ENCODE measurements around the gene KAZN.
A peak's percentile ranks its signal among the peaks of the same experiment; 100 is the strongest.

The KAZN gene

GRCh38 chr1:14650951-14651350, 52.5 kb downstream of the KAZN start:
- H3K27ac Mint-ChIP-seq = no peak overlapping the region
- no peak overlapping the region for H3K4me3 Mint-ChIP-seq
- peaks cover 2% of the 10 kb centered on the region for H3K36me3 Mint-ChIP-seq (ENCODE audit: low read depth)
- TF ChIP-seq, protein P1, sequence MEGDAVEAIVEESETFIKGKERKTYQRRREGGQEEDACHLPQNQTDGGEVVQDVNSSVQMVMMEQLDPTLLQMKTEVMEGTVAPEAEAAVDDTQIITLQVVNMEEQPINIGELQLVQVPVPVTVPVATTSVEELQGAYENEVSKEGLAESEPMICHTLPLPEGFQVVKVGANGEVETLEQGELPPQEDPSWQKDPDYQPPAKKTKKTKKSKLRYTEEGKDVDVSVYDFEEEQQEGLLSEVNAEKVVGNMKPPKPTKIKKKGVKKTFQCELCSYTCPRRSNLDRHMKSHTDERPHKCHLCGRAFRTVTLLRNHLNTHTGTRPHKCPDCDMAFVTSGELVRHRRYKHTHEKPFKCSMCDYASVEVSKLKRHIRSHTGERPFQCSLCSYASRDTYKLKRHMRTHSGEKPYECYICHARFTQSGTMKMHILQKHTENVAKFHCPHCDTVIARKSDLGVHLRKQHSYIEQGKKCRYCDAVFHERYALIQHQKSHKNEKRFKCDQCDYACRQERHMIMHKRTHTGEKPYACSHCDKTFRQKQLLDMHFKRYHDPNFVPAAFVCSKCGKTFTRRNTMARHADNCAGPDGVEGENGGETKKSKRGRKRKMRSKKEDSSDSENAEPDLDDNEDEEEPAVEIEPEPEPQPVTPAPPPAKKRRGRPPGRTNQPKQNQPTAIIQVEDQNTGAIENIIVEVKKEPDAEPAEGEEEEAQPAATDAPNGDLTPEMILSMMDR (IDR thresholded peaks at IDR 0.05) = no peak
- no peak for DNase-seq
- peaks cover 66% of the 10 kb centered on the region for H3K4me1 Mint-ChIP-seq
- H3K27me3 Mint-ChIP-seq (ENCODE audit: low read depth, poor library complexity) = no peaks in the 10 kb centered on the region
- peaks cover 2% of the 10 kb centered on the region for H3K9me3 Mint-ChIP-seq

DNA sequence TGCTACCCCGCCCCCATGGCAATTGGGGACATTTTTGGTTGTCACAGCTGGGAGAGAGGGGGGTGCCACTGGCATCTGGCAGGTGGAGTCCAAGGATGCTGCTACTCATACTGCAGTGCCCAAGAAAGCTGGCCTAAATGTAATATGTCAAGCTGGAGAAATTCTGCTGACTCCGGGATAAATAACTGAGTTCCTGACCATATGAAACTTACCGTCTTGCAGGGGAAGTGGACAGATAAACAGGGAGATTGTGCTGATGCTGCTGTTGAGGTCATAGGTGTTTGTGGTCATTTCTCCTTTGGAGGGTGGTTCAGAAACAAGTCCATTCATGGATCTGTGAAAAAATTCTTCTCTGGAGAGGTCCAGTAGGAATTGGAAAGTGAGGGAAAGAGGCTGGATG, 54.4 kb downstream of the KAZN start:
- TF ChIP-seq, protein P1 (IDR thresholded peaks at IDR 0.05) = no peak
- Mint-ChIP-seq H3K9me3 (no peaks in the 10 kb centered on the region), H3K27me3 (ENCODE audit: low read depth, poor library complexity) (no peaks in the 10 kb centered on the region), H3K4me1 (peaks cover 54% of the 10 kb centered on the region), H3K27ac (no peak overlapping the region), H3K4me3 (no peak overlapping the region), H3K36me3 (ENCODE audit: low read depth) (no peaks in the 10 kb centered on the region)
- DNase-seq = no peak

DNA sequence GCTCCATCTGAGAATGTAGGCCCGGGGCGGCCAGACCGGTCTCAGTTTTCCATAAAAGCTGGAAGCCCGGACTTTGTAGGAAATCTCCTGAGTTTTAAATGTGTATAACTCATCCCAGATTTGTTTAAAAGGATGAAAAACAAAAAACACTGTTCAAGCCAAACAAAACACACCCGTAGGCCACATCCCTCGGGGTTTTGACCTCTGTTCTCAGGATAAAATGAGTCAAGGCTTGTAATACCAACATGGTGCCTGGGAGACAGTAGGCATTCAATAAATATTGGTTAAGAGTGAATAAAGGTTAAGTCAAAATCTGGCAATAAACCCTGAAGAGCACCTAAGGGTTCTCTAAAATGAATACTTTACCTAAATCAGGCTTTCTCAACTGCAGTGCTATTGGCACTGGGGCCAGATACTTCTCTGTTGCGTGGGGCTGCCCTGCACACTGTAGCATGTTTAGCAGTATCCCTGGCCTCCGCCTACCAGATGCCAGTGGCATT, 55.0 kb downstream of the KAZN start:
- DNase-seq = no peak
- Mint-ChIP-seq H3K4me3 (no peak overlapping the region), H3K27me3 (ENCODE audit: low read depth, poor library complexity) (no peaks in the 10 kb centered on the region), H3K4me1 (peaks cover 47% of the 10 kb centered on the region), H3K9me3 (no peaks in the 10 kb centered on the region), H3K27ac (no peak overlapping the region), H3K36me3 (ENCODE audit: low read depth) (no peaks in the 10 kb centered on the region)
- TF ChIP-seq, protein P1 (IDR thresholded peaks at IDR 0.05) = no peak

- Mint-ChIP-seq H3K27ac (no peak overlapping the region), H3K4me3 (no peak overlapping the region), H3K27me3 (ENCODE audit: low read depth, poor library complexity) (no peaks in the 10 kb centered on the region), H3K36me3 (ENCODE audit: low read depth) (no peaks in the 10 kb centered on the region), H3K9me3 (no peaks in the 10 kb centered on the region), H3K4me1 (peaks cover 39% of the 10 kb centered on the region)
- no peak for DNase-seq
- TF ChIP-seq, protein P1 (IDR thresholded peaks at IDR 0.05) = no peak
These were observed 56.1 kb downstream of the KAZN start for GRCh38 chr1:14654554-14654953.

DNA sequence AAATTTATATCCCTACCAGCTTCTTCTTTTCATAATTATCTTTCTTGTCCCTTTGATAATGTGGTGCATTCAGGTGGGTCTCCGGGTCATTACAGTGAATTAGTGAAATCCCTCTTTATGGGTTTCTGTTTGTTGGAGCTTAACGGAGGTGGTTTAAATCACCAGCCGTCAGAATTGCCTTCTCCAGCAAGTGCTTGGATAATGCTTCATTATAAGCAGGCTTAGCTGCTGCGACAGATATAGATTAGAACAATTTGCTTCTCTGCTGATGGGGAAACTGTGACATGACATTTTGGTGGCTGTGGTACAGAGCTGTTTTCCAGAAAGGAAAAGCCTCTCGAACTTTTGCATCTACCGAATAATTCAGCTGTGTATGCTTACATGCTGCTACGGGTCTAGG, 56.9 kb downstream of the KAZN start:
- Mint-ChIP-seq H3K4me1 (peaks cover 39% of the 10 kb centered on the region), H3K9me3 (no peaks in the 10 kb centered on the region), H3K36me3 (ENCODE audit: low read depth) (no peaks in the 10 kb centered on the region), H3K27me3 (ENCODE audit: low read depth, poor library complexity) (peaks cover under 1% of the 10 kb centered on the region), H3K27ac (no peak overlapping the region), H3K4me3 (no peak overlapping the region)
- TF ChIP-seq, protein P1 (IDR thresholded peaks at IDR 0.05) = no peak
- DNase-seq = no peak

DNA sequence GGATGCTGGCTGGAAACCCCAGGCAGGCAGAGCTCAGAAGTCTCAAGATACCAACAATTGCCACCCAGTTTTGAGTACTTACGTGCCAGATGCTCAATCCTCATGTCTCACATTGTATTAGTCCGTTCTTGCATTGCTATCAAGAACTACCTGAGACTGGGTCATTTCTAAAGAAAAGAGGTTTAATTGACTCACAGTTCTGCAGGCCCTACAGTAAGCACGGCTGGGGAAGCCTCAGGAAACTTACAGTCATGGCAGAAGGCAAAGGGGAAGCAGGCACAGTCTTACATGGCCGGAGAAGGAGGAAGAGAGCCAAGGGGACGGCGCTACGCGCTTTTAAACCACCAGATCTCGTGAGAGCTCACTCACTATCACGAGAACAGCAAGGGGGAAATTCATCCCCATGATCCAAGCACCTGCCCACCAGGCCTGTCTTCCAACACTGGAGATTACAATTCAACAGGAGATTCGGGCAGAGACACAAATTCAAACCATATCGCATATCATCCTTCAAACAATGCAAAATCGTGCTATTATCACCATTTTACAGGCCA, 58.0 kb downstream of the KAZN start:
- no peak for DNase-seq
- Mint-ChIP-seq H3K27me3 (ENCODE audit: low read depth, poor library complexity) (peaks cover 4% of the 10 kb centered on the region), H3K4me3 (no peak overlapping the region), H3K9me3 (no peaks in the 10 kb centered on the region), H3K36me3 (ENCODE audit: low read depth) (no peaks in the 10 kb centered on the region), H3K27ac (peak overlapping the region; percentile 16), H3K4me1 (peaks cover 32% of the 10 kb centered on the region)
- TF ChIP-seq, protein P1 (IDR thresholded peaks at IDR 0.05) = no peak

Data from nephron progenitor cell (in vitro differentiated cells).